Tracheal epithelial cell (primary cell): ENCODE measurements around the gene JAM2. TPM values are rescaled to one million over a fixed set of nuclear protein-coding genes. Genes with fewer than 3 reads are reported as not detected.

ENCODE experiments used
- total RNA-seq: library from RNA; depleted of rRNA; stranded (reverse); fragments of >200 nt; gene quantifications from 2 replicates; pipeline ENCODE4 v1.2.1, GENCODE V29; 2014

JAM2 gene
- not detected in 2 replicates for total RNA-seq

DNA sequence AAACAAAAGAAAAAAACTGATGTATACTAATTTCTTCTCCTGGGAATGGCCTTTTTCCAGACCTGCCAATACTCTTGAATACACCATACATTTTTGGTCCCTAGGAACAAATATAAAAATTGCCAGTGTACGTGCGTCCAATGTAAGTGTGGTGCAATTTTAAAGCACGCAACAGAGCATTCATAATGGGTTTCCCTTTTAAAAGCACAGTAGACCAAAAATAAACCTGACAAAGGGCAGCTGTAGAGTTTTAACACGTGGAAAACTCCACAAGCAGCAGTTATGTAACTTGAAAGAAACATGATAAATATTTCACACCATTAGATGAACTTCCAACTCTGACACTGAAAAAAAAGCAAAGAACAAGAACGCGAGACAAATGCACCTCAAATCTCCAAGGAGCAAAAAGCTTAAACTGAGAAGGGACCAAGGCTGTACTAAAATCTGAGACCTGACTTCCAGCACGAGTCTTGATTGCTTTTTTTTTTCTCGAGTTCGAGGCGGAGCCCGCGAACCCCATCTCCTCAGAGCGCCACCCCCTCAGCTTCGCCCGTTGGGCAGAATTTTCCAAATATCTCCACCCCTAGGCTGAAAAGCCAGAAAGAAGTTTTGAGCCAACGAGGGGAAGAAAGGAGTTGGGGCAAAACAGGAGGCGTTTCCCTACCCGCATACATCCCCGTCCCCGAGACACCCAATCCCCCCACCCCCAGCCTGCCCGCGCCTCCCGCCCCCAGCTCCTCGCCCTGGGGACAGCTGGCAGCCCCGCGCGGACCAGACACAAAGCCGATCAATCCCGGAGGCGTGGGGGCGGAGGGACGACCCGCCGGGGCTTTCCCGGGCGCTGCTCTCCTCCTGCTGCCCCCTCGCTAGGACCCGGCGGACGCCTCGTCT, at the start of gene JAM2:
Gene JAM2, plus strand, starts transcription at position 599 of the 891 bp plus-strand sequence. CDS start 564 bp downstream, outside the sequence.

DNA sequence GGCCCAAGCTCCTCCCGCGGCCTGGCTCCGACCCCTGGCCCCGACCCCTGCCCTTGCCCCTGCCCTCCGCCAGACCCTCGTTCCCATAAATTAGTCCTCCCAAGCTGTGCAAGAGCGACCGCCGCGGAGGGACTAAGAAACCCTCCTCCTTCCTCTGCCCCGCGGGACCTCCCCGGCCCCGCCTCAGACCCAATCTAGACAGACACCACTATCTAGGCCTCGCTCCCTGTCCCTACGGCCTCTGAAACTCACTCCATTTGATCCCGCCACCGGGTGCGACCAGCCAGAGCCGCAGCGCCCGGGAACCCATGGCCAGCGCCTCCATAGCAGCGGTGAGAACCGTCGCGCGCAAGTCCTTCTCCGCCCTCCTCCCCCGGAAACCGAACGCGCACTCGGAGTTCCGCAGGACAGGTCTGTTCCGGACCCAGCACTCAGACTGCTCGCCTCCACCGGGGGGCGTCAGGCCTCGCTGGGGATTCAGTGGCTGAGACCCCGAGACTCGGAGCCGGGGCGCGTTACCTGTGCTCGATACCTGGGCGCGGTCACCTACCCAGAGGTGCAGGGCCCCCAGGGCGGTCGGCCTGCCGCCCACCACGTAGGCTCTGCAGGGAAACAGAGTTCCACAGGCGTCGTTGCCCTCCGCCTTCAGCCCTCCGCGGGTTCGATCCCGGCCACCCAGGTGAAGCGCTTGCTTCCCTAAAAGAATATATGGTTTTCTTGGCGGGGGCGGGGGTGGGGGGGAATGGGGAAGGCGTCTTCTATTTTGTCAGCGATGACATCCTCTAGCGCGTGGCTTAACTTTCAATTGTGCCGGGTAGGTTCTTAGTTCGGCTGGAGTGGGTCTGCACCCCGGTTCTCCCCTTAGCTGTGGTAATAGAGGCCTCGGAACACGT, 31.7 kb upstream of the JAM2 start, which contains the start of gene MRPL39:
Gene MRPL39, minus strand, starts transcription at position 331 of the 893 bp plus-strand sequence. Its CDS starts 6 bp downstream, at position 325.

GRCh38 chr21:25734904-25735645, 96.0 kb downstream of the JAM2 start, which contains the start of the genes ATP5PF and GABPA:
ATP5PF (minus strand) TSS chr21:25734904; CDS start chr21:25729794, 5,110 bp downstream.
GABPA (plus strand) TSS chr21:25734972; CDS start chr21:25741599, 6,627 bp downstream.

Other genes starting within 250 kb of the JAM2 start
- gene MRPL39, start 31.8 kb upstream of the JAM2 start, total RNA-seq: 32.2 and 62.9 TPM in 2 replicates
- 27.7 and 51.4 TPM in 2 replicates for gene ATP5PF, start 95.6 kb downstream of the JAM2 start, total RNA-seq
- 14.9 and 17.7 TPM in 2 replicates for gene GABPA, start 95.7 kb downstream of the JAM2 start, total RNA-seq